Neural cell (in vitro differentiated cells): ENCODE data around the gene GABBR2. TPM values are rescaled to one million over a fixed set of nuclear protein-coding genes. Genes with fewer than 3 reads are reported as not detected.

ENCODE experiments used
- H2AFZ ChIP-seq: fragments of 200-600, 300-800 bp; sonication (generic), shearing (Covaris generic); 2 replicates; pipeline ENCODE4 v1.6.0; 2014; ENCODE audit warnings: low read depth, mild to moderate bottlenecking, antibody characterized with exemption, low read length, moderate library complexity
- H3F3A ChIP-seq: fragments of 200-600 bp; shearing (Covaris generic); 2 replicates; pipeline ENCODE4 v1.6.1; 2016; ENCODE audit warnings: mild to moderate bottlenecking, moderate library complexity, mixed read lengths, antibody characterized with exemption, low read length; ENCODE audit not compliant: insufficient read depth, poor library complexity, severe bottlenecking
- H3K27ac ChIP-seq: fragments of 200-600, 300-800 bp; sonication (generic), shearing (Covaris generic); 2 replicates; pipeline ENCODE4 v1.5.1; 2014; ENCODE audit warnings: mild to moderate bottlenecking, low read length, moderate library complexity
- H3K27me3 ChIP-seq: fragments of 300-800, 200-600 bp; sonication (generic), shearing (Covaris generic); 2 replicates; pipeline ENCODE4 v1.6.0; 2014; ENCODE audit warnings: mild to moderate bottlenecking, low read depth, low read length, moderate library complexity; ENCODE audit not compliant: insufficient read depth
- H3K36me3 ChIP-seq: fragments of 300-800, 200-600 bp; sonication (generic), shearing (Covaris generic); 2 replicates; pipeline ENCODE4 v1.5.1; 2014; ENCODE audit warnings: mild to moderate bottlenecking, antibody characterized with exemption, low read length, moderate library complexity; ENCODE audit not compliant: insufficient read depth
- H3K4me2 ChIP-seq: fragments of 300-800, 200-600 bp; sonication (generic), shearing (Covaris generic); 2 replicates; pipeline ENCODE4 v1.6.0; 2014; ENCODE audit warnings: mild to moderate bottlenecking, low read length
- H3K4me3 ChIP-seq: fragments of 300-800, 200-600 bp; sonication (generic), shearing (Covaris generic); 2 replicates; pipeline ENCODE4 v1.5.1; 2014; ENCODE audit warnings: mild to moderate bottlenecking, low read length, moderate library complexity
- H3K79me2 ChIP-seq: fragments of 200-600 bp; shearing (Covaris generic); replicated peaks from 2 replicates; pipeline ENCODE4 v1.6.0; 2014; ENCODE audit warnings: mild to moderate bottlenecking, low read length, moderate library complexity; ENCODE audit not compliant: insufficient read depth
- H3K9ac ChIP-seq: fragments of 300-800, 200-600 bp; sonication (generic), shearing (Covaris generic); 2 replicates; pipeline ENCODE4 v1.6.1; 2016; ENCODE audit warnings: mild to moderate bottlenecking, low read length, mixed read lengths
- H3K9me2 ChIP-seq: fragments of 200-600 bp; shearing (Covaris generic); 2 replicates; pipeline ENCODE4 v1.6.1; 2016; ENCODE audit warnings: mild to moderate bottlenecking, low read length, mixed read lengths; ENCODE audit not compliant: insufficient read depth
- H3K9me3 ChIP-seq: fragments of 200-600, 300-800 bp; sonication (generic), shearing (Covaris generic); 2 replicates; pipeline ENCODE4 v1.6.1; 2016; ENCODE audit warnings: mild to moderate bottlenecking, mixed run types, low read length, moderate library complexity, mixed read lengths
- H4K20me1 ChIP-seq: fragments of 200-600 bp; shearing (Covaris generic); 2 replicates; pipeline ENCODE4 v1.6.1; 2016; ENCODE audit warnings: mild to moderate bottlenecking, mixed run types; ENCODE audit not compliant: insufficient read depth
- EP300 ChIP-seq: fragments of 450-650 bp; conservative IDR thresholded peaks from 2 replicates; pipeline ENCODE4 v1.6.1; 2014; ENCODE audit warnings: antibody characterized with exemption, mild to moderate bottlenecking, moderate library complexity; ENCODE audit not compliant: poor library complexity, severe bottlenecking
- EZH2 ChIP-seq: fragments of 200-600, 300-800 bp; shearing (Covaris generic), sonication (generic); IDR thresholded peaks from 2 replicates; pipeline ENCODE4 v1.6.1; 2014; ENCODE audit warnings: antibody characterized with exemption, low read length, borderline replicate concordance, mild to moderate bottlenecking; ENCODE audit not compliant: insufficient read depth, poor library complexity, severe bottlenecking
- MXI1 ChIP-seq: fragments of 450-650 bp; conservative IDR thresholded peaks from 2 replicates; pipeline ENCODE4 v1.6.1; 2014; ENCODE audit warnings: antibody characterized with exemption, mild to moderate bottlenecking; ENCODE audit not compliant: poor library complexity, severe bottlenecking
- POLR2AphosphoS5 ChIP-seq: IDR thresholded peaks from 2 replicates; pipeline ENCODE4 v1.6.1; 2012
- RAD21 ChIP-seq: fragments of 450-650 bp; conservative IDR thresholded peaks from 2 replicates; pipeline ENCODE4 v1.6.1; 2014; ENCODE audit warnings: antibody characterized with exemption, mild to moderate bottlenecking, moderate library complexity
- SMC3 ChIP-seq: fragments of 450-650 bp; conservative IDR thresholded peaks from 2 replicates; pipeline ENCODE4 v1.6.1; 2014; ENCODE audit warnings: antibody characterized with exemption, mild to moderate bottlenecking, moderate library complexity; ENCODE audit not compliant: poor library complexity
- TAF1 ChIP-seq: IDR thresholded peaks from 2 replicates; pipeline ENCODE4 v1.6.1; 2012; ENCODE audit warnings: low read depth
- polyA plus RNA-seq: library from polyadenylated mRNA; depleted of rRNA; stranded (reverse); fragments of >200 nt; gene quantifications from 2 replicates; pipeline ENCODE4 v1.2.3, GENCODE V29; 2014
- TF ChIP-seq, protein P1 (sequence below): IDR thresholded peaks from 2 replicates; pipeline ENCODE4 v1.6.1; 2012; ENCODE audit warnings: borderline replicate concordance
- TF ChIP-seq, protein P2 (sequence below): fragments of 450-650 bp; IDR thresholded peaks from 2 replicates; pipeline ENCODE4 v1.5.1; 2014; ENCODE audit warnings: antibody characterized with exemption, mild to moderate bottlenecking, moderate library complexity; ENCODE audit not compliant: poor library complexity, severe bottlenecking

The GABBR2 gene
- polyA plus RNA-seq, 1 donor from 2014 or later: 7.1 TPM

DNA sequence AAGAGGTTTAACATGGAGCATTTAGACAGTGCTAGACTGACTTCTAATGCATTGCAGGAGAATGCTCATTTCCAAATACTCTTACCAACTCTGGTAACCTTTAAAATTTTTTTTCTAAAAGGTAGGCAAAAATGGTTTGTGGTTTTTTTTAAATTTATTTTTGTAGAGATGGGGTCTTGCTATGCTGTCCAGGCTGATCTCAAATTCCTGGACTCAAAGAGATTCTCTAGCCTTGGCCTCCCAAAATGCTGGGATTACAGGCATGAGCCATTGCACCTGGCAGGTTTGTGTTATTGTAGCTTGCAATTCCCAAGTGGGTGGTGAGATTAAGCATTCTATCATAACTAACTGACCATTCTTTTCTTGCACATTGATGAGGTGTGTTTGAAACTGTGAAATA is 410.3 kb downstream of the GABBR2 start:
- no peaks in the 10 kb centered on the region for H3K79me2 ChIP-seq
- H4K20me1 ChIP-seq: no peaks in the 10 kb centered on the region
- no peak overlapping the region for H3K9ac ChIP-seq
- H3K27ac ChIP-seq: no peak overlapping the region
- H2AFZ ChIP-seq: no peak overlapping the region
- no peaks in the 10 kb centered on the region for H3K9me3 ChIP-seq
- H3K27me3 ChIP-seq: no peaks in the 10 kb centered on the region
- no peak overlapping the region for H3K4me3 ChIP-seq
- peaks cover 7% of the 10 kb centered on the region for H3K36me3 ChIP-seq
- no peaks in the 10 kb centered on the region for H3K9me2 ChIP-seq
- H3F3A ChIP-seq: no peaks in the 10 kb centered on the region
- no peak overlapping the region for H3K4me2 ChIP-seq
- TF ChIP-seq, protein P1, sequence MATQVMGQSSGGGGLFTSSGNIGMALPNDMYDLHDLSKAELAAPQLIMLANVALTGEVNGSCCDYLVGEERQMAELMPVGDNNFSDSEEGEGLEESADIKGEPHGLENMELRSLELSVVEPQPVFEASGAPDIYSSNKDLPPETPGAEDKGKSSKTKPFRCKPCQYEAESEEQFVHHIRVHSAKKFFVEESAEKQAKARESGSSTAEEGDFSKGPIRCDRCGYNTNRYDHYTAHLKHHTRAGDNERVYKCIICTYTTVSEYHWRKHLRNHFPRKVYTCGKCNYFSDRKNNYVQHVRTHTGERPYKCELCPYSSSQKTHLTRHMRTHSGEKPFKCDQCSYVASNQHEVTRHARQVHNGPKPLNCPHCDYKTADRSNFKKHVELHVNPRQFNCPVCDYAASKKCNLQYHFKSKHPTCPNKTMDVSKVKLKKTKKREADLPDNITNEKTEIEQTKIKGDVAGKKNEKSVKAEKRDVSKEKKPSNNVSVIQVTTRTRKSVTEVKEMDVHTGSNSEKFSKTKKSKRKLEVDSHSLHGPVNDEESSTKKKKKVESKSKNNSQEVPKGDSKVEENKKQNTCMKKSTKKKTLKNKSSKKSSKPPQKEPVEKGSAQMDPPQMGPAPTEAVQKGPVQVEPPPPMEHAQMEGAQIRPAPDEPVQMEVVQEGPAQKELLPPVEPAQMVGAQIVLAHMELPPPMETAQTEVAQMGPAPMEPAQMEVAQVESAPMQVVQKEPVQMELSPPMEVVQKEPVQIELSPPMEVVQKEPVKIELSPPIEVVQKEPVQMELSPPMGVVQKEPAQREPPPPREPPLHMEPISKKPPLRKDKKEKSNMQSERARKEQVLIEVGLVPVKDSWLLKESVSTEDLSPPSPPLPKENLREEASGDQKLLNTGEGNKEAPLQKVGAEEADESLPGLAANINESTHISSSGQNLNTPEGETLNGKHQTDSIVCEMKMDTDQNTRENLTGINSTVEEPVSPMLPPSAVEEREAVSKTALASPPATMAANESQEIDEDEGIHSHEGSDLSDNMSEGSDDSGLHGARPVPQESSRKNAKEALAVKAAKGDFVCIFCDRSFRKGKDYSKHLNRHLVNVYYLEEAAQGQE: no peak
- TF ChIP-seq MXI1 (no peak), EP300 (no peak), RAD21 (no peak), POLR2AphosphoS5 (no peak), SMC3 (no peak), EZH2 (no peak), TAF1 (no peak)
- TF ChIP-seq, protein P2, sequence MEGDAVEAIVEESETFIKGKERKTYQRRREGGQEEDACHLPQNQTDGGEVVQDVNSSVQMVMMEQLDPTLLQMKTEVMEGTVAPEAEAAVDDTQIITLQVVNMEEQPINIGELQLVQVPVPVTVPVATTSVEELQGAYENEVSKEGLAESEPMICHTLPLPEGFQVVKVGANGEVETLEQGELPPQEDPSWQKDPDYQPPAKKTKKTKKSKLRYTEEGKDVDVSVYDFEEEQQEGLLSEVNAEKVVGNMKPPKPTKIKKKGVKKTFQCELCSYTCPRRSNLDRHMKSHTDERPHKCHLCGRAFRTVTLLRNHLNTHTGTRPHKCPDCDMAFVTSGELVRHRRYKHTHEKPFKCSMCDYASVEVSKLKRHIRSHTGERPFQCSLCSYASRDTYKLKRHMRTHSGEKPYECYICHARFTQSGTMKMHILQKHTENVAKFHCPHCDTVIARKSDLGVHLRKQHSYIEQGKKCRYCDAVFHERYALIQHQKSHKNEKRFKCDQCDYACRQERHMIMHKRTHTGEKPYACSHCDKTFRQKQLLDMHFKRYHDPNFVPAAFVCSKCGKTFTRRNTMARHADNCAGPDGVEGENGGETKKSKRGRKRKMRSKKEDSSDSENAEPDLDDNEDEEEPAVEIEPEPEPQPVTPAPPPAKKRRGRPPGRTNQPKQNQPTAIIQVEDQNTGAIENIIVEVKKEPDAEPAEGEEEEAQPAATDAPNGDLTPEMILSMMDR: no peak

DNA sequence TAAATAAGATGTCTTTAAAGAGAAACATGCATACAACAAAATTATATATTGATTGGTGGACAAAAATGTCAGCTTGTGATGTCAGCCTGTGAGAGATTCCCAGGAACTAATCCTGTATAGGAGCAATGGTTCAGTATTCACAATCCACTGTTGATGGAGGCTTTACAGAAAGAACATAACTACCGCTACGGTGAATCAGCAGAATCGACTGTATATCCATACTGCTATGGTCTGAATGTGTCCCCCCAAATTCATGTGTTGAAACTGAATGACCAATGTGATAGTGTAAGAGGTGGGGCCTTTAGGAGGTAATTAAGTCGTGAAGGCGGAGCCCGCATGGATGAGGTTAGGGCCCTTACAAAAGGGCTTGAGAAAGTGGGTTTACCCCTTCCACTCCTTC is 412.9 kb downstream of the GABBR2 start:
- H3K4me2 ChIP-seq: no peak overlapping the region
- H3K9me2 ChIP-seq: no peaks in the 10 kb centered on the region
- no peaks in the 10 kb centered on the region for H3F3A ChIP-seq
- H3K27ac ChIP-seq: no peak overlapping the region
- no peak overlapping the region for H2AFZ ChIP-seq
- TF ChIP-seq POLR2AphosphoS5 (no peak), MXI1 (no peak), TAF1 (no peak), EZH2 (no peak), SMC3 (no peak), RAD21 (no peak), EP300 (no peak)
- TF ChIP-seq, protein P2: no peak
- TF ChIP-seq, protein P1: no peak
- H3K79me2 ChIP-seq: no peaks in the 10 kb centered on the region
- H3K27me3 ChIP-seq: no peaks in the 10 kb centered on the region
- no peaks in the 10 kb centered on the region for H3K9me3 ChIP-seq
- H3K36me3 ChIP-seq: peaks cover 10% of the 10 kb centered on the region
- H3K9ac ChIP-seq: no peak overlapping the region
- H3K4me3 ChIP-seq: no peak overlapping the region
- H4K20me1 ChIP-seq: no peaks in the 10 kb centered on the region
